ENCODE data around the gene LYRM1.
"Not testable (repeated sequence)": the region's sequence is repeated elsewhere in the genome, so short reads cannot be mapped to it uniquely, and the experiment has no call there.

The LYRM1 gene

GRCh38 chr16:20900299-20901067 lies at the start of gene LYRM1, which contains the start of gene DCUN1D3:
TSS of gene LYRM1 (plus strand) at chr16:20900771. CDS start at chr16:20915556, 14,785 bp downstream.
TSS of gene DCUN1D3 (minus strand) at chr16:20900358. CDS start at chr16:20862538, 37,820 bp downstream.
- peak; percentile 70 for DNase-seq (ENCODE audit: low read depth)

GRCh38 chr16:20850981-20851380 lies 49.6 kb upstream of the LYRM1 start:
- no peak for DNase-seq (ENCODE audit: low read depth)

- DNase-seq (ENCODE audit: low read depth) = no peak
Measured at GRCh38 chr16:20851601-20852000, 49.0 kb upstream of the LYRM1 start.

GRCh38 chr16:20853143-20853542 lies 47.4 kb upstream of the LYRM1 start:
- no peak for DNase-seq (ENCODE audit: low read depth)

GRCh38 chr16:20853981-20854620 lies 46.5 kb upstream of the LYRM1 start:
- DNase-seq (ENCODE audit: low read depth) = no peak

GRCh38 chr16:20854963-20855362 lies 45.6 kb upstream of the LYRM1 start:
- DNase-seq (ENCODE audit: low read depth) = no peak

DNA sequence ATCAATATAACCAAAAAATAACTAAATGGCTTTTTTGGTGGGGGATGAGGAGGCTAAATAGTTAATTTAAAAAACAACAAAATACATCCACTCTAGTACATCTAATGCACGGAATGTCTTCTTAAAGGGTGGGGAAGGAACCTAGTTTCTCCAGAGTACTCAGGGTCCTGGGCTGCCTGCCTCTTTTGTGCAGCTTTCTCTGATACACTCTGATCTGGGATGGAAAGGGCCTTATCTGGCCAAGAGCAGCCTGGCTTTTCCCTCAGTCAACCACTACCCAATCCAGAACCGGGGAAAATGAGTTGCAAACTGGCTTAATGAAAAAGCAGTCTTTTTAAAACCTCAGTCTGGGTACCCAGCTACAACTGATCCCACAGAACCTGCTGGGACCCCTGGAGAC lies 43.3 kb upstream of the LYRM1 start:
- DNase-seq (ENCODE audit: low read depth) = no peak

DNA sequence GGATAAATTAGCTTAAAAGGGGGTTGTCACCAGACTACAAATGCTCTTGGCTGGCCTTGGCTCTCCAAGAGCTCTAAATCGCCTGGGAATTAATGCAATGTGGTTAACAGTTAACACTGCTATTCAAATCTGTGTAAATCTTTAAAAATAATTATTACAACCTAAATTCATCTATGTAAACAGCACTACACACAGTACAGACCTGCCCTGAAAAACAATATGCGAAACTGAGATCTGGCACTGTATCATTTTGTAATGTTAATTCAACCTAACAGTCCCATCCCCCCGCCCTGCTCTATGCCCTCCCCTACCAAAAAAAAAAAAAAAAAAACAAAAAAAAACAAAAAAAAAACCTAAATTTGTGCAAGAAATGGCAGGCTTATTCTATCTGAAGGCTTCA lies 41.3 kb upstream of the LYRM1 start:
- no peak for DNase-seq (ENCODE audit: low read depth)

DNA sequence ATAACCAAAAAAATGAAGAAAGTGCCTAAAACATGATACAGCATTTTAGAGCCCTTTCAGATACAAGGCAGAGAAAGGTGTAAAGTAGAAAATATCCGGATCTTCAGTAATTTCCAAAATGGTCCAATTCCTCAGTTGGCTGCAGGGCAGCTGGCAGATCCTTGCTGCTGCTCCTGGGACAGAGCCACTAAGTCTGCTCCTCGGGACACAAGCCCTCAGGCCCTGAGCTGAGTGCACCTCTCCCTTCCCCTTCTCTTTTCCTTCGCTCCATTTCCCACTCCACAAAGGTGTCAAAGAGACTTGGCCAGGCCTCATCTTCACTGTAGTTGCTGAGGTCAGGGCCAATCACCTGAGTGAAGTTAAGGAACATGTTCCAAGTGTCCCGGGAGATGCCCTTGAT lies 40.9 kb upstream of the LYRM1 start:
- DNase-seq (ENCODE audit: low read depth) = no peak

- no peak for DNase-seq (ENCODE audit: low read depth)
Measured at GRCh38 chr16:20860361-20860760, 40.2 kb upstream of the LYRM1 start.

- DNase-seq (ENCODE audit: low read depth) = not testable (repeated sequence)
Measured at GRCh38 chr16:20860995-20861394, 39.6 kb upstream of the LYRM1 start.

- no peak for DNase-seq (ENCODE audit: low read depth)
Measured at GRCh38 chr16:20862162-20862960, 38.2 kb upstream of the LYRM1 start.

DNA sequence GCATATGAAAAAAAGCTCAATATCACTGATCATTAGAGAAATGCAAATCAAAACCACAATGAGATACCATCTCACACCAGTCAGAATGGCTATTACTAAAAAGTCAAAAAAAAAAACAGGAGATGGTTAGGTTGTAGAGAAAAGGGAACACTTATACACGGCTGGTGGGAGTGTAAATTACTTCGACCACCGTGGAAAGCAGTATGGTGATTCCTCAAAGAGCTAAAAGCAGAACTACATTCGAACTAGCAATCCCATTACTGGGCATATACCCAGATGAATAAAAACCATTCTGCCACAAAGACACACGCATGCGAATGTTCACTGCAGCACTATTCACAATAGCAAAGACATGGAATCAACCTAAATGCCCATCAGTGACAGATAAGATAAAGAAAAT lies 36.2 kb upstream of the LYRM1 start:
- not testable (repeated sequence) for DNase-seq (ENCODE audit: low read depth)

DNA sequence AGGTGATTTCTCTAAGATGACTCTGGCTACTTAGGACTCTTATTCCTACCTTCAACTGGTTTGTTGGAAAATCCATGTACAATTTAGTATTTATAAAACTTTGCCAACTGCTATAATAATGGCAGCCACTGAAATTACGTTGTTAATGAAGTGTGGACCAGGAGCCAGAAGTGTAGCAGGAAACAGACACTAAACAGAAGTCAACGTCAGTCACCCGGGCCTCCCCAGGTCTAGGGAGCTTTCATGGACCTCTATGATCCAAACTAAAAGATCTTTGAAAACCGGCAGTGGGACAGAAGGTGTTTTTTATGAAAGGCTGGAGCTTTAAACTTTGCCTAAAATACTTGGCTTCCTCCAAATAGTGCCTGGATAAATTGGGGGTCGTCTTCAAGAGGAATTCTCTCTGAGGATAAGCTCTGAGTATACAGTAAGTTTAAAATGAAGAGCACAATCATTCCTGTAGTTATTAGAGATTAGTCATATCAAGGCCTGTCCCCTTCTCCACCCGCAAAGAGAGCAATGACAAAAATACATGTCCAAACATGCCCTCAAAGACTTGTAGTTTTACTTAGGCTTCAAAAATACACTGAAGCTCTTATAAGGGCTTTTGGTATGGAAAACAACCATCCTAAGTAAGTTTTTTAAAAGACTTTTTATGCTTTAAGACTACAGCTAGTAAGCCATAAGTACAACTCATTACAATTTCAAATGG lies 35.0 kb upstream of the LYRM1 start:
- no peak for DNase-seq (ENCODE audit: low read depth)

DNA sequence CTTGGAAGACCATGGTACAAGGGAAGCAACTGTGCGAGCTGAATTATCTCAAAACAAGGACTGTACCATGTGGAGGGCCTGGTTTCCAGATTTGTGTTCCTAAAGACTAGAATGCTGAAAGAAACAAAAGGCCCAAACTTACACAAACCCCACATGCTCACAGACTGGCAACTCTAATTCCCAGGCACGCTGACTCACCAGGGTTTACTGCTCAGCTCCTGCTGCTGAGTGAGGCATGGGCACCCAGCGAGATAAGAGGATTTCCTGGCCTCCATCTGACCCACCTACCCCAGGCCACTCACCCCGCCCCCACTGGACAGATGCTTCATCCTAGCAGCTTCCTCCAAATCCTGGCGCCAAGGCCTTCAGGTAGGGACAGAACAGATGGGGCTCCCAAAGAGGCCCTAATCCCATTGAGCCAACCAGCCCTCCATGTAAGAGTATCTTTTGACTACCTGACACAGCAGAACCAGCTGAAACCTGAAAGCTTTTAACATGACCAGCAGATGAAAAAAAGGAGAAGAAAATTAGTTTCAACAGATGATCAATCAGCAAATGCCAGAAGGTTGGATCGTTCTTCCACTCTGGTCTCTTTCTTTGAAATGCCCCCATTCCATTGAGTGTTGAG lies 34.3 kb upstream of the LYRM1 start:
- DNase-seq (ENCODE audit: low read depth) = no peak

DNA sequence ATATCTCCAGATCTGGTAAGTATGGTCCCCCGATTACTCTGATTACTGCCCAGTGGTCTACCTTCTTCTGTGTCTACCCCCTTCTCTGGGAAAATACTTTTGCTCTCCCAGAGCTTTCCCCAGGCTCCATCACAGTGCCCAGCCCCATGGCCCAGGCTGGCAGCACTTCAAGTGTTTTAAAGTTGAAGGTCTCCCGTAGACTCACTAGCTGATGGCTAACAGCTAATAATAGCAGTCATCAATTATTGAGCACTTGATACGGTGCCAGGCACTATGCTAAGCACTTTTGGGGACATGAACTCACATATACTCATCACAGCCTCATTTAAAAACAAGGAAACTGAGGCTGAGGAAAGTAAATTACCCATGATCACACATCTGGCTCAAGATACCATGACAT lies 33.8 kb upstream of the LYRM1 start:
- no peak for DNase-seq (ENCODE audit: low read depth)

GRCh38 chr16:20867585-20867984 lies 33.0 kb upstream of the LYRM1 start:
- no peak for DNase-seq (ENCODE audit: low read depth)

DNA sequence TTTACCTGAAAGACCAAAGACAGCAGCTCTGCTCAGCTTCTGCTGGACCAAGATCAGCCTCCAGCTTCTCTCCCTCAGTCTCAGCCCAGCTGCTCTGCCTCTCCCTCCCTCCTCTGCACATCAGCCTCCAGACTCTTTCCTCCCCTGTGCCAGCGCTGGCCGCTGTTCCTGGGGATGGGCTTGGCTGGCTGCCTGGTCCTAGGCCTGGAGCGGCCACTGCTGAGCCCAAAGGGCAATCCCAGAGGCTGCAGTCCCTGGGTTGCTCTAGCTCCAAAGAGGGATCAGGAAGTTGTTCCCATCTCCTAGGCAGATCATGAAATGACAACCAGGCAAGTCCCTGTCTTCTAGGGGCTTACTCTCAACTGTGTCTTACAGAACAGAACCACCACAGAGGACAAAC lies 31.7 kb upstream of the LYRM1 start:
- DNase-seq (ENCODE audit: low read depth) = no peak

DNA sequence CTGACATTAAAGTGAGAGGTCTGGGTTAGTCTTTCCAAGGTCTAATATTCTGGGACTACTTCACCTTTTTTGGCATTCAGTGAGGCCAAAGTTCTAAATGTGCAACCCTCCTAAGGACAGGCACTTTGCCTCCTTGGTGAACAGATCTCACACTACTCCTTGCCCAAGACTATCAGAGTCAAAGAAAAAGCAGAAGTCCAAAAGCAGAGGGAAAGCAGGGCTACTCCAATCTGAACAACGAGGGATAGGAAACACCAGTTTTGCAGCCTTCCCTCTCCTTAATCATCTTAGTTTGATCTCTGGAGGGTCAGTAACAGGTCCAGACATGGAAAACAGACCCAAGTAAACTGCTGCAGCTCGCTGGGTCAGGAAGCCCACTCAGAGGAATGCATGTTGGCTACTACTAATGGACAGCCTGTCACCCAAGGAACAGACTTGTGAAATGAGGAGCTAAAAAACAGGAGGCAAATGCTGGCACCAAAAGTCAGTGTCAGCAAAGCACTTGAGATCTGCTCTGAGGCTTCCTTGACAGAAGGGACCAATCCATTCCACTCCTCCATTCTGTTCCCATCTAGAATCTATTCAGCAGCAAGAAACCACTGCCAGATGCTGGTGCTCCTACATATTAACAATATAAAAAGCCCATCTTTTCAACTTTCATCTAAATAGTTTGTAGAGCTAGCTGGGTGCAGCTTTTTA lies 30.3 kb upstream of the LYRM1 start:
- DNase-seq (ENCODE audit: low read depth) = no peak

GRCh38 chr16:20871258-20871657 lies 29.3 kb upstream of the LYRM1 start:
- DNase-seq (ENCODE audit: low read depth) = no peak

Data from stimulated activated CD8-positive, alpha-beta memory T cell treated with anti-CD3 and anti-CD28 coated beads, Interleukin-15, amount 100 ng/mL, for 1 hour (primary cell).